GM19395 (cell line): Measurements from ENCODE around the gene ABCB9.
"Not testable (repeated sequence)": the region's sequence is repeated elsewhere in the genome, so short reads cannot be mapped to it uniquely, and the experiment has no call there.

ENCODE experiments used
- ATAC-seq: cut with Tn5 transposase; IDR thresholded peaks from one replicate; pipeline ENCODE4 v1.9.1; 2021; ENCODE audit warnings: mild to moderate bottlenecking, moderate library complexity; ENCODE audit not compliant: unreplicated experiment

The ABCB9 gene

DNA sequence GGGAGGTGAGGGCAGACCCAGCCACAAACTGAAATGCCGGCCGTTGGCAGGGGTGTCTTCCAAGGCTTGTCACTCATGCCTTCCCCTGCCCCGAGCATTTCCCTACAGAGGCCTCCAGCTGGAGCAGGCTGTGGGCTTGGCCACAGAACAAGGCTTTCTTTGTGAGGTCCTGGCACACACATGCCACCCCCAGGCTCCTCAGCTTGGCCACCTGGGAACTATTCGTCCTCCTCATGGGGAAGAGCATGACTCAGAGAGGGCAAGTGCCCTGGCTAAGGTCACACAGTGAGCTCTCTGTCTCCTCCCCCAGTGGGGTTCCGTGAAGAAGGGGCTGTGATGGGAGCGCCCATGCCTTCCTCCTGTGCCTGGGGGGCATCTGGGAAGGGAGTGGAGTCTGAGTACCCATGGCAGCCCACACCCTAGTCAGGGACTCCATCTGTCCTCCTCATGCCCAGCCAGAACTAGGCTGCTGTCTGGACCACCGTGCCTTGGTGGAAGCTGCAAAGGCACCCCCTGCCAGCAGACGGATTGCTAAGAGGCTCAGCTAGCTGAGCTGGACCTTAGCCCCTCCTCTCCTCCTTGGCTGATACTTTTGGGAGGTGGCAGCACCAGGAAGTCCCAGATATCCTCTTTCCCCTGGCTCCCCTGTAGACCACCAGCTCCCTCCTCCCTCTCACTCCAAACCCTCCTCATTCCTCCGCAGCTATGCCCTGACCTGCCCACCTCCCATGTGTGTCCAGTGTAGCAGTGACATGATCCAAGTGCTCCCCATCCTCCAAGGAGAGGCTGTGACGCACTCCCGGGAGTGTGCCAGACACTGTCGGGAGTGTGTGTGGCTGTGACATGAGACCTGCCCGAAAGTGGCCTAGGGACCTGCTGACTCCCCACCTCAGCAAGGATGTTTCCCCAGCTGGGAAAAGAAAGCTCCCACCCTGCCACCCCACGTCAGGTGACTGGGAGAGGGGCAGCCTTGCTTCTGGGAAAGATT lies 21.4 kb downstream of the ABCB9 start:
- no peak for ATAC-seq

- ATAC-seq, result no peak
Measured at GRCh38 chr12:122943196-122943595, 23.1 kb downstream of the ABCB9 start.

- ATAC-seq, result no peak
Measured at GRCh38 chr12:122942637-122943036, 23.6 kb downstream of the ABCB9 start.

- ATAC-seq, result not testable (repeated sequence)
Measured at GRCh38 chr12:122941351-122941750, 24.9 kb downstream of the ABCB9 start.

- no peak for ATAC-seq
Measured at GRCh38 chr12:122939125-122939524, 27.1 kb downstream of the ABCB9 start.

- no peak for ATAC-seq
Measured at GRCh38 chr12:122937622-122938091, 28.6 kb downstream of the ABCB9 start.

- ATAC-seq, result no peak
Measured at GRCh38 chr12:122935318-122935717, 30.9 kb downstream of the ABCB9 start.

- ATAC-seq, result no peak
Measured at GRCh38 chr12:122934722-122935121, 31.5 kb downstream of the ABCB9 start.

- ATAC-seq, result no peak
Measured at GRCh38 chr12:122932207-122932606, 34.1 kb downstream of the ABCB9 start.

- ATAC-seq, result no peak
Measured at GRCh38 chr12:122929812-122930211, 36.5 kb downstream of the ABCB9 start.

- ATAC-seq, result no peak
Measured at GRCh38 chr12:122929148-122929538, 37.1 kb downstream of the ABCB9 start.

GRCh38 chr12:122928404-122929147 lies 37.7 kb downstream of the ABCB9 start:
- ATAC-seq, result no peak

GRCh38 chr12:122927756-122928403 lies 38.4 kb downstream of the ABCB9 start:
- ATAC-seq, result no peak

- ATAC-seq, result no peak
Measured at GRCh38 chr12:122921917-122922316, 44.3 kb downstream of the ABCB9 start.

DNA sequence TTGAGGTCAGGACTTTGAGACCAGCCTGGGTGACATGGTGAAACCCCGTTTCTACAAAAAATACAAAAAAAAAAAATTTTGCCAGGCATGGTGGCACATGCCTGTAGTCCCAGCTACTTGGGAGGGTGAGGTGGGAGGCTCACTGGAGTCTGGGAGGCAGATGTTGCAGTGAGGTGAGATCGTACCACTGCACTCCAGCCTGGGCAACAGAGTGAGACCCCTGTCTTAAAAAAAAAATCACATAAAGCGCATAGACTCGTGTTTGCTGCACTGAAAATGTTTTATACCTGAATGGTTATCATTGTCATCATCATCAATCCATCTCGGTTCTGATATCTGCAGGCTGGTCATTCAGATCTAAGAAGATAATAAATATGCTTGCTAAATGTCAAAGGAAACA lies 45.6 kb downstream of the ABCB9 start:
- no peak for ATAC-seq

GRCh38 chr12:122918827-122919226 lies 47.4 kb downstream of the ABCB9 start:
- no peak for ATAC-seq

DNA sequence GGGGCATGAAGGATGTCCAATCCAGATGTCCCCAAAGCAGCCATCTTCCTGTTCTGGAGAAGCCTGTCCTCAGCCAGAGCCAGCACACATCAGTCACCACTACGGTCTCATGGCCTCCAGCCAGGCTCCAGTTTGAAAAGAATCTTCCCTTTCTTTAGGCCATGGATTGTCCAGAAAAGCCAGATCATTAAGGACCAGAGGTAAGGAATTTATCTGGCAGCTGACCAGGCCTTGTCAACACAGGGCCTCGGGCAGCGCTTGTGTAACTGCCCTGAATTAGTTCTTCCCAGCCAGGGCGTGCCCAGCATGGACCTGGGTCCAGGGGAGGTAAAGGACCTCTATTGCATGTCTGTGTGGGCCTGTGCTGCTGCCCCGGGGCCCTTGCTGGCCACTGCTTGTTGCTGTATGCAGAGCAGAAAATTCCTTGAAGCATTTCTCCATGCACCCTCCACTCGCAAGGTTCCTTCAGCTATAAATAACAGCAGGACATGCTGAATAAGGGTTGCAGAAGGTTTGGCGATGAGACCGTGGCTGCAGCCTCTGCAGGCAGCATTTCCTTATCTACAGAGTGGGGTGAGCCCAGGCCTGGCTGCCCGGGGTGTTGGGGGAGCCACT lies 48.6 kb downstream of the ABCB9 start:
- ATAC-seq, result no peak

- no peak for ATAC-seq
Measured at GRCh38 chr12:122909442-122910288, 56.6 kb downstream of the ABCB9 start.

GRCh38 chr12:122908915-122909314 lies 57.3 kb downstream of the ABCB9 start:
- no peak for ATAC-seq

DNA sequence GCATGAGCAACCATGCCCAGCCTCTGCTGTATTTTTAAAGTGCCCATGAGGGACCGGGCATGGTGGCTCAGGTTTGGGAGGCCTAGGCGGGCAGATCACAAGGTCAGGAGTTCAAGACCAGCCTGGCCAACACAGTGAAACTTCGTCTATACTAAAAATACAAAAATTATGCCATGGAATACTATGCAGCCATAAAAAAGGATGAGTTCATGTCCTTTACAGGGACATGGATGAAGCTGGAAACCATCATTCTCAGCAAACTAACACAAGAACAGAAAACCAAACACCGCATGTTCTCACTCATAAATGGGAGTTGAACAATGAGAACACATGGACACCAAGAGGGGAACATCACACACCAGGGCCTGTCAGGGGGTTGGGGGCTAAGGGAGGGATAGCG lies 61.0 kb downstream of the ABCB9 start:
- ATAC-seq, result not testable (repeated sequence)
